ENCODE results near the gene CEPT1. TPM values are rescaled to one million over a fixed set of nuclear protein-coding genes. Genes with fewer than 3 reads are reported as not detected.

Gene CEPT1
- total and polyA plus RNA-seq, 2 of the 13 experiments (the other 11 are each of a cell fraction or from before 2014, with no cell fraction given): 35.7 to 48.2 TPM

DNA sequence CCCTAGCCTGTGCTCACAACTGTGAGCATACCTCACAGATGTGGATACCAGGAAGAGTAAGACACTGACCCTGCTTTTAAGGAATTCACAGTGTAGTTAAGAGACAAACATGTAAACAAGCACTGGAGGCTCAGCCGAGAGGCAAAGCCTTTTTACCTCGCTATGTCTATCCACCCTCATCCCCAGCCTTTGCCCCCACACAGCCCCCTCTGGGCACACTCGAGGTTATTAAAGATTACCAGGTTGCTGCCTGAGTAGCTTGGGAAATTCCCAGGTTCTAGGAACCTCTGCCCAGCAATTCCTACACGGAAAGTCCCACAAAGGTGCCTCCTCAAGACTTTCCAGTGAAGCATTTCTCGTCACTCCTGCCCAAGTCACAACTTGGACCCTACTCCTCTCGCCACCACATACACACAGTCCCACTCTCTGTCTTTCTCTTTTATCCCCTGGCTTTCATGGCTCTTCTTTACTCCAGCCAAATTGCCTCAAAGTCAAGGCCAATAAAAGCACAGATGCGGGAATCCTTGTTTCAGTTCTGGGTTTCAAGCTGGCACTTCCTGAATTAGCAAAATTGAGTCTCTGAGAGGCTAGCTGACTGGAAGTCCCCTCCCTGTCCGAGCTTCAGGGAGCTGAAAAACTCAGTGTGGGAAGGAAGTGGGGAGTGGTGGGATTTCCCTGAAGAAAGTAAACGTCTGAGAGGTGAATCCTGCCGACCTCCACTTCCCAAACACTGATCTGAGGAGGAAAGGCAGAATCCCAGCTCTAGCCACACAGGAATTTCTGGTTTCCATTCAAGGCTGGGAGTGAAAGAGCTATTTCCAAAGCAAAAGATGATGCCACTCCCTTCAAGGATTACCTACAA lies 52.9 kb downstream of the CEPT1 start:
- H4K20me1 ChIP-seq (ENCODE audit: insufficient read depth, low read length): no peaks in the 10 kb centered on the region
- no peak overlapping the region for H3K4me2 ChIP-seq (ENCODE audit: low read depth, low read length)
- no peak overlapping the region for H3K27ac ChIP-seq (ENCODE audit: extremely low read length, insufficient read depth, low read length)
- H3K9me3 ChIP-seq (ENCODE audit: low read length): no peaks in the 10 kb centered on the region
- H3K36me3 ChIP-seq (replicated peaks in 1 of 2; ENCODE audit: control insufficient read depth in 1 of 2, insufficient read depth in 2 of 2, low read length in 2 of 2): no peaks in the 10 kb centered on the region; a peak in 1 of 5 replicates
- ChIA-PET CTCF (ENCODE audit: low intra/inter-chr PET ratio, low total read pairs) (no interaction called here), POLR2A (no interaction called here)
- H2AFZ ChIP-seq (ENCODE audit: low read length): no peak overlapping the region
- ATAC-seq: no peak
- in situ Hi-C loops (cut with HindIII; ENCODE audit: extremely low pct_ligation_motif_present, low pct_unique_long_range_greater_than_20kb): no loop called here
- no peak for TF ChIP-seq NFKB2 (CRISPR knock-in tag; IDR thresholded peaks at IDR 0.05; ENCODE audit: borderline replicate concordance)
- no peak for TF ChIP-seq ZNF180 (CRISPR knock-in tag; IDR thresholded peaks at IDR 0.05; ENCODE audit: borderline replicate concordance, low read depth)
- no peak for TF ChIP-seq ZNF839 (CRISPR knock-in tag; IDR thresholded peaks at IDR 0.05; ENCODE audit: borderline replicate concordance)
- TF ChIP-seq, protein P1, sequence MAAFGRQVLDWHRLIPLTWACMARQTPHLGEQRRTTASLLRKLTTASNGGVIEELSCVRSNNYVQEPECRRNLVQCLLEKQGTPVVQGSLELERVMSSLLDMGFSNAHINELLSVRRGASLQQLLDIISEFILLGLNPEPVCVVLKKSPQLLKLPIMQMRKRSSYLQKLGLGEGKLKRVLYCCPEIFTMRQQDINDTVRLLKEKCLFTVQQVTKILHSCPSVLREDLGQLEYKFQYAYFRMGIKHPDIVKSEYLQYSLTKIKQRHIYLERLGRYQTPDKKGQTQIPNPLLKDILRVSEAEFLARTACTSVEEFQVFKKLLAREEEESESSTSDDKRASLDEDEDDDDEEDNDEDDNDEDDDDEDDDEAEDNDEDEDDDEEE (CRISPR knock-in tag; IDR thresholded peaks at IDR 0.05): no peak
- intact Hi-C loops (cut with micrococcal nuclease; ENCODE audit: unreplicated experiment): no loop called here
- H3K27me3 ChIP-seq (ENCODE audit: control insufficient read depth in 1 of 2, insufficient read depth in 2 of 2, low read length in 2 of 2): no peaks in the 10 kb centered on the region
- H3K9ac ChIP-seq (ENCODE audit: insufficient read depth, low read depth, low read length): no peak overlapping the region
- no peak for DNase-seq (ENCODE audit: low spot score)
- H3K79me2 ChIP-seq (ENCODE audit: insufficient read depth, low read length): no peaks in the 10 kb centered on the region
- no peak overlapping the region for H3K4me3 ChIP-seq (replicated peaks in 1 of 3; ENCODE audit: insufficient read depth in 1 of 3, low read depth in 2 of 3, low read length in 3 of 3)
- no peak for FAIRE-seq
- BruUV-seq (replicated peaks): no TSS peak
- H3K4me1 ChIP-seq (ENCODE audit: insufficient read depth, low read length): peaks cover 76% of the 10 kb centered on the region
- WGBS (ENCODE audit: low lambda C conversion rate): 67% methylated on average over 9 of the region's 10 CpGs

DNA sequence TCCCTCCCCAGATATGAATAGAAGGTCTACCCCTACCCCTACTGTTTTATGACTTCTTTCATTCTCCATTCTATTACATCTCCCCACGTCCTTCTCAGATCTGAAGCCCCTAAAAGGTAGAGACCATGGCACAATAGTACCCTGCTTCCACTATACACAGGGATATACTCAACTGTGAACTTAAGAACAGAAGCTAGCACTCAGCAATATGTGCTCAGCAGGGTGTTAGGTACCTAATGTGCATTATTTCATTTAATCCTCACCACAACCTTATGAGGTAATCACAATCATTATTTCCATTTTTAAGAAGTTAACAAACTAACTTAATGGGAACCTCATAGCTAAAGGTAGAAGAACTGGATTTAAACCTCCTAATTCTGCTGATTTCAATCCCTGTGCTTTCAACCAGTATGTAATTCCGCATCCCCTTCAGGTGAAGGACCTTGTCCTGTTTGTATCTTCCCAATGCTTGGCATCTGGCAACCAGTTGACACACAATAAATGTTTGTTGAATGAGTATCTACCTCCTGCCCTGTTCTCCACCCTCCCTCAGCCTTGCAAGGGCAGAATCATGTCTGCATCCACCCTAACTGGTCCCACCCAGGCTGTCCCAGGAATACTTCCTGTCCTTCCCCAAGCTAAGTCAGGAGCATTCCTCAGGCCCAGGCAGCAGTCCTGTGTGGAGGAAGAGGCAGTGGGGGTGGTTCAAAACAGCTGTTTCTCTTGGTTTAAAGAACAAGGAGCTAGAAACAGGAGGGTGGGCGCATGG lies 53.9 kb downstream of the CEPT1 start:
- TF ChIP-seq ZNF577 (CRISPR knock-in tag; IDR thresholded peaks at IDR 0.05; ENCODE audit: borderline replicate concordance, low read depth) (no peak), ZKSCAN8 (CRISPR knock-in tag; IDR thresholded peaks at IDR 0.05; ENCODE audit: borderline replicate concordance) (no peak), FOXA3 (CRISPR knock-in tag; IDR thresholded peaks at IDR 0.05) (no peak), TOE1 (CRISPR knock-in tag; IDR thresholded peaks at IDR 0.05) (no peak), ZNF660 (CRISPR knock-in tag; IDR thresholded peaks at IDR 0.05; ENCODE audit: borderline replicate concordance, low read depth) (no peak), STAT5B (CRISPR knock-in tag; IDR thresholded peaks at IDR 0.05) (no peak)
- TF ChIP-seq, protein P2, sequence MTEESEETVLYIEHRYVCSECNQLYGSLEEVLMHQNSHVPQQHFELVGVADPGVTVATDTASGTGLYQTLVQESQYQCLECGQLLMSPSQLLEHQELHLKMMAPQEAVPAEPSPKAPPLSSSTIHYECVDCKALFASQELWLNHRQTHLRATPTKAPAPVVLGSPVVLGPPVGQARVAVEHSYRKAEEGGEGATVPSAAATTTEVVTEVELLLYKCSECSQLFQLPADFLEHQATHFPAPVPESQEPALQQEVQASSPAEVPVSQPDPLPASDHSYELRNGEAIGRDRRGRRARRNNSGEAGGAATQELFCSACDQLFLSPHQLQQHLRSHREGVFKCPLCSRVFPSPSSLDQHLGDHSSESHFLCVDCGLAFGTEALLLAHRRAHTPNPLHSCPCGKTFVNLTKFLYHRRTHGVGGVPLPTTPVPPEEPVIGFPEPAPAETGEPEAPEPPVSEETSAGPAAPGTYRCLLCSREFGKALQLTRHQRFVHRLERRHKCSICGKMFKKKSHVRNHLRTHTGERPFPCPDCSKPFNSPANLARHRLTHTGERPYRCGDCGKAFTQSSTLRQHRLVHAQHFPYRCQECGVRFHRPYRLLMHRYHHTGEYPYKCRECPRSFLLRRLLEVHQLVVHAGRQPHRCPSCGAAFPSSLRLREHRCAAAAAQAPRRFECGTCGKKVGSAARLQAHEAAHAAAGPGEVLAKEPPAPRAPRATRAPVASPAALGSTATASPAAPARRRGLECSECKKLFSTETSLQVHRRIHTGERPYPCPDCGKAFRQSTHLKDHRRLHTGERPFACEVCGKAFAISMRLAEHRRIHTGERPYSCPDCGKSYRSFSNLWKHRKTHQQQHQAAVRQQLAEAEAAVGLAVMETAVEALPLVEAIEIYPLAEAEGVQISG (CRISPR knock-in tag; IDR thresholded peaks at IDR 0.05): no peak
- H3K79me2 ChIP-seq (ENCODE audit: insufficient read depth, low read length): no peaks in the 10 kb centered on the region
- in situ Hi-C loops (cut with HindIII; ENCODE audit: extremely low pct_ligation_motif_present, low pct_unique_long_range_greater_than_20kb): no loop called here
- no peak overlapping the region for H3K4me2 ChIP-seq (ENCODE audit: low read depth, low read length)
- WGBS (ENCODE audit: low lambda C conversion rate): 84% methylated on average over 3 of the region's 3 CpGs
- BruUV-seq (replicated peaks): no TSS peak
- ATAC-seq (peak; percentile 22; the same call in 2 of the 3 replicates), FAIRE-seq (no peak), DNase-seq (ENCODE audit: low spot score) (no peak)
- intact Hi-C loops (cut with micrococcal nuclease; ENCODE audit: unreplicated experiment): no loop called here
- CTCF ChIA-PET (ENCODE audit: low intra/inter-chr PET ratio, low total read pairs): no interaction called here
- H3K36me3 ChIP-seq (replicated peaks in 1 of 2; ENCODE audit: control insufficient read depth in 1 of 2, insufficient read depth in 2 of 2, low read length in 2 of 2): no peaks in the 10 kb centered on the region
- H3K27ac ChIP-seq (ENCODE audit: extremely low read length, insufficient read depth, low read length): no peak overlapping the region
- H3K9me3 ChIP-seq (ENCODE audit: low read length): no peaks in the 10 kb centered on the region
- no peak overlapping the region for H2AFZ ChIP-seq (ENCODE audit: low read length)
- no peak overlapping the region for H3K9ac ChIP-seq (ENCODE audit: insufficient read depth, low read depth, low read length)
- H3K4me3 ChIP-seq (replicated peaks in 1 of 3; ENCODE audit: insufficient read depth in 1 of 3, low read depth in 2 of 3, low read length in 3 of 3): no peak overlapping the region
- H3K27me3 ChIP-seq (ENCODE audit: control insufficient read depth in 1 of 2, insufficient read depth in 2 of 2, low read length in 2 of 2): no peaks in the 10 kb centered on the region
- POLR2A ChIA-PET: no interaction called here
- no peaks in the 10 kb centered on the region for H4K20me1 ChIP-seq (ENCODE audit: insufficient read depth, low read length)
- peaks cover 86% of the 10 kb centered on the region for H3K4me1 ChIP-seq (ENCODE audit: insufficient read depth, low read length)

Data from HepG2 (cell line).